GM18861 (cell line): Measurements from ENCODE around the gene TNNC1.

Experiments used
- ATAC-seq: cut with Tn5 transposase; IDR thresholded peaks from one replicate; pipeline ENCODE4 v1.9.1; 2021; ENCODE audit not compliant: unreplicated experiment

TNNC1 gene

GRCh38 chr3:52484680-52485461, 31.0 kb upstream of the TNNC1 start:
- ATAC-seq: no peak

DNA sequence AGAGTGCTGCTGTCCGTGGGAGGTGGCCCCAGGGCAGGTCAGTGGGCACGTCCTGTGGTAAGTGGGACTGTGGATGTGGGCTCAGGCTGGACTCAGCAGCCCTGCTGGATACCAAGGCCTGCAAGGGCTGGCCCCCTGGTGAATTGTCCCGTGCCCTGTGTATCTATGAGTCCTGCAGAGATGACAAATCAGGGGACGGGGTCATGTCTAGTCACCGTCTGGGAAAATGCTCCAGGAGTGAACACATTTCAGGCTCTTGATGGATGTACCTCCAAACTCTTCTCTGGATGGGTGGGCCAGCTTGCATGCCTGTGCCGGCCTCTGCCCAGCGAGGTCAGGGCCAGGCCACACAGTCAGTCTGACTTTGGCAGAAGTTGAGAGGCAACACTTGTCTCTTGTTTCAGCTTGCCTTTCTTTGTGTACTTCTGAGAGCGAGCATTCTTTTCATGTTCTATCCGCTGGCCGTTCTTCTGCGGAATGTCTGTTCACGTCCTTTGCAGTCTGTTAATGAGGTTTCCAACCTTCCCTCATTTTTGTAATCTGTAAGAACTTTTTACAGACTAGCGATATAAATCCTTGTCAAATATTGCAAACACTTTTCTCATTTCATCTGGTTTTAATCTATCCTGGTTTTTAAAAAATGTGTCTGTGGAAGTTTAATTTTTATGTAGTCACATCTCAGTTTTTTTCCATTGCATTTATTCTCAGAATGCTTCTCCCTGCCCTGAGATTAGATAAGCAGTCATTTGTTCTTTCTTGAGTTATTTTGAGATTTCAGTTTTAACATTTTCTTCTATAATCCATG, 29.9 kb upstream of the TNNC1 start:
- no peak for ATAC-seq

DNA sequence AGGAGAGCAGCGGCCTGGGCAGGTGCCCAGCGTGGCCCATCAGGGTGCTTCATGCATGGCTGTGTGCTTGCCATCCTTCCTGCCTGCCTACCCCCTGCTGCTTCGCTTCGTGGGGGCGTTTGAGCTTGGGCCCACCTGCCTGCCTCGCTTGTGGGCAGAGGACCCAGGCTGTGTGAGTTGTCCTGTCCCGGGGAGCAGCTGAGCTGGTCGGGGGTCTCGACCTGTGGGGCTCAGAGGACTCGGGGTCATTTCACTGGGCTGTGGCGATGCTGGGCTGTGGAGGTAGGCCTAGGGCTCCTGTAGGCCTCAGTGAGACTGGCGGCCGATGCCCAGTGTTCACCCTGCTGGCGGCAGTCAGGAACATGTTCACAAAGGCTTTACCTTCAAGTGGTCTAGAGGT, 29.2 kb upstream of the TNNC1 start:
- no peak for ATAC-seq

DNA sequence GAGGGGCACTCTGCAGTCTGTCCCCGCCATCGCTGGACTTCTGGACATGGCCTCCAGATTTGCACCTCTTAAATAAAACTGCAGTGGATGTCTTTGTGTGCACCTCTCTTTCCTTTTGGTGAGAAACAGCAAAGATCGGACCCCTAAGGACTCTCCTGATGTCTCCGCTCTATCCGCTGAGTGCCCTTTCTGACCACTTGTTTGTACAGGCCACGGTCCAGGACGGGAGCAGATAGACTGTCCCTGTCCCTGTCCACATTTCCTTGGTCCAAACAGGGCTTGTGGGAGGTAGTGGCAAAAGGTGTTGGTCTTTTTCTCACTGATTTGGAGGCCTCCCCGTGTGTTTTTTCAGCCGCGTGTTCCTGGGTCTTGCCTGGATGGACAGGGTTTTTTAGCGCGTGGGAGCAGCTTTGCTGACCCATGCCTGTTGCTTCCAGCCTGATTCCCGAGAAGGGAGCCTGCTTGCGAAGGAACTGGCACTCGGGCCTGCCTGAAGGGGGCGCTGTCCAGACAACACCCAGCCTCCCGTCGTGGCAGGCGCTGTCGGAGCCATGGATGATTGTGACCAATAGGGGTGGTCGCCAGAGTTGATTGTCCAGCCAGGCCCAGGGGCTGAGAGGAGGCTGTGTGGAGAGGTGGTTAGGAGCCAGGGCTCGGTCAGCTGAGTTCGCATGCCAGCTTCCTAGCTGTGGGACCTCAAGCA, 28.1 kb upstream of the TNNC1 start:
- ATAC-seq: no peak

GRCh38 chr3:52480768-52481715, 27.2 kb upstream of the TNNC1 start:
- no peak for ATAC-seq

DNA sequence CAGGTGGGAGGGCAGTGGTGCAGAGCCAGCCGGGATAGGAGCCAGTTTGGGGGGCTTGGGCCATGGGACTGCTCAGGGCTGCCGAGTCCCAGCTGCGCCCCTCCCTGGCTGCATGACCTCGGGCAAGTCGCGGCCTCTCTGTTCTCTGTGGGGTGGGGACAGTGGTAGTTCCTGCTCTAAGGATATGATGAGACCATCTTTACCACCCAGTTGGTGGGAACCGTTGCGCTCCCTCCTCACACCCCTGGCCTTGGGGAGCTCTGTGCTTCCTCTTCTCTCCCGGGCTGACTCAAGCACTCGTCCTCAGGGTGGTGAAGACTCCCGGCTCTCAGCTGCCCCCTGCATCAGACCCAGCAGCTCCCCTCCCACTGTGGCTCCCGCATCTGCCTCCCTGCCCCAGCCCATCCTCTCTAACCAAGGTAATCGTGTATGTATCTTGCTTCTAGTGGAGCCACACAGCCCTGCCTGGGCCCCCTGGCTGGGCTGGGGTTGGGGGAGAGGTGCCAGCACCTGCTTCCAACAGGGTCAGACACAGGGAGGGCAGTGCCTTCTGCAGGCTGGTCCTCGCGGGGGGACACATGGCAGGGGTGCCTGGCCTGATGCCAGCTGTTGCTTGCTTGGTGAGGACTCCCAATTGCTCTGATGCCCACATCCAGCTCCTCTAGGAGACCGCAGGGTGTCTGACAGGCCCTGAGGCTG, 26.2 kb upstream of the TNNC1 start:
- no peak for ATAC-seq

DNA sequence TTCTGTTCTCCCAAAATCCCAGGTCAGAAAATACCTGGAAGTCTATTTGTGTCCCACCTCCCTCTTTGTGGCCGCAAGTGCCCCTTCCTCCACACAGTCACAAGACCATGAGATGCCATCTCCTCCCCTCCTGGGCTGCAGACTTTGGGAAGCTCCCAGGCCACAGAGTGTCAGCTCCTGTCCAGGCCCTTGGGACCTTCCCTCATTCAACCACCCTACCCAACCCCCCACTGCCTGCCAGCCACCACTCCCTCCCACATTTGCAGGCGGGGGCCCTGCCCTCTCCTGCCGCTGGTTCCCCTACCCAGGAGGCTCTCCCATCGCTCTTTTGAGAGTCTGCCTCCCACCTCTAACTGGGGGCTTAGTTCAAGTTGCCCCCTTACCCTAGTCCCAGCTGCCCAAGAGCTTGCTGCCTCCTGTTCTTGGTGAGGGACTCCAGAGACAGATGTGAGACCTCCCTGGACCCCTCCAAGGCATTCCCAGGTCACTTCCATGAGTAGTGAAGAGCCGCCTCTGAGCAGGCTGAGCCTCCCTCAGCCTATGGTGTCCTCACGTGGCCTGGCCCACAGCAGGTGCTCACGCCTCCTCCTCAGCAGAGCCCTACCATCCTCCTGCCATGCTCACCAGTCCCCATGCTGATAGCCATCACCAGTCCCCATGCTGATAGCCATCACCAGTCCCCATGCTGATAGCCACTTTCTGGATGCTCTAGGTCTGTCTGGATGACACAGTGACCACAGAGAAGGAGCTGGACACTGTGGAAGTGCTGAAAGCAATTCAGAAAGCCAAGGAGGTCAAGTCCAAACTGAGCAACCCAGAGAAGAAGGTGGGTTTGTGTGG, 25.4 kb upstream of the TNNC1 start:
- no peak for ATAC-seq

- no peak for ATAC-seq
Observed at GRCh38 chr3:52477796-52478095, 23.9 kb upstream of the TNNC1 start.

- no peak for ATAC-seq
Observed at GRCh38 chr3:52477076-52477795, 23.4 kb upstream of the TNNC1 start.

- no peak for ATAC-seq
Observed at GRCh38 chr3:52473026-52473425, 19.2 kb upstream of the TNNC1 start.

DNA sequence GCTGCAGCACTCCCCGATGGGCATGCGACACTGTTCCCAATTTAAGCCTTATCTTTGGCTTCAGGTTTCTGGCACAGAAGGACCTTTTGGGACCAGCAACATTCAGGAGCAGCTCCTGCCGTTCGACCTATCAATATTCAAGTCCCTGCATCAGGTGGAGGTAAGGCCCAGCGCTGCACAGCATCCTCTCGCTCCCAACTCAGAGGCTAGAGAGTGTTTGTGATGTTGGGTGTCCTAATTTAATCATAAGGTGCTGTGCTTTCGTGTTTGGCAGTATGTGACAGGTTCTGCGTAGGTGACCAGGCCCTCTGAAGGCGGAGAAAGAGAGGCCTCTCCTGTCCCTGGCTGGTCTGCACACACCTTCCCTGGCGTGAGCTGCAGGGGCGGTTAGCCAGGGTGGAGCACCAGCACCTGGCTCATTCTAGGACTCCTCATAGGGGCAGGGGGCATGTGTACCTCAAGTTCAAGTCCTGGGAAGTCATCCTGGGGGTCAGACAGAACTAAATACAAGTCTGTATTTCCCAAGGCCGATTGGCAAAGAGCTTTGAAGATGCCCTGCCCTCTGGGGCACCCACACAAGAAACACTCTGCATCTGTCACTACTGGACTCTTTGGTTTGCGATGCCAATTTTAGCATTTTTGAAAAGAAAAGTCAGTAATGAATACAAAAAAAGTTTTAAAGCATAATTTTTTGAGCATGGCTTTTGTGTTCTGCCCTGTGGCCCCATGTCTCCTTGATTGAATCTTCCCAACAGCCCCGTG, 18.6 kb upstream of the TNNC1 start:
- ATAC-seq: no peak

DNA sequence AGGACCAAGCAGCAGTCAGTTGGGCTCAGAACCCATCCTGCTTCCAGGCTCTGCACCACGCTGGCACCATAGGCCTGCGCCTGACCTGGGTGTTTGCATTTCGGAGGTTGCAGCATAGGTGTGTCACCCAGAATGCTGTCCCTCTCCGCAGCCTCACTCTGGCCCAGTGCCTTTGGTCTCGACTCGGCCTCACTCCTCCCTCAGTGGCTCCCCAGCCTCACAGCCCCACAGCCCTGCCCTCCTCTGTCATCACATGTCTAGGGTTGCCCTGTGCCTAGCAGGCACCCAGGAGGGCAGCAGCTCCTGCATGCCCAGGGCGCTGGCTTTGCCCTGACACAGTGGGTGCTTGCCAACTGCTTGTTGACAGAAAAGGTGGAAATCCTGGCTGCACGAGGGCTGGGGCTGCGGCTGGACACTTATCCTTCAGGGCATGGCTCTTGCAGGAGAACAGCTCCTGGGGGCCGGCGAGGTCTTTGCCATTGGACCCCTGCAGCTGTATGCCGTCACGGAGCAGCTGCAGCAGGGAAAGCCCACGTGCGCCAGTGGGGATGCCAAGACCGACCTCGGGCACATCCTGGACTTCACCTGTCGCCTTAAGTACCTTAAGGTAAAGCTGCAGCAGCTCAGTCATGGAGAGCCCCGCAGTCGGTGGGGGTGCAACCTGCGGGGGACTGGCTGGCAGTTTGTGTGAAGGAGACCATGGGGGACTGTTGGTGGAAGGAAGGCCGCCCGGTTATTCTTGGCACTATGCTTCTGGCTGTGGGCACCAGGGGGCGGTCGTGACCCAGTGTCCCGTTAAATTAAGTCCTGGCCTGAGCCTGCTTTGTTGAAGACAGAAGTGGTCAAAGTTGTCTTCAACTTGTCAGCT, 17.8 kb upstream of the TNNC1 start:
- no peak for ATAC-seq

DNA sequence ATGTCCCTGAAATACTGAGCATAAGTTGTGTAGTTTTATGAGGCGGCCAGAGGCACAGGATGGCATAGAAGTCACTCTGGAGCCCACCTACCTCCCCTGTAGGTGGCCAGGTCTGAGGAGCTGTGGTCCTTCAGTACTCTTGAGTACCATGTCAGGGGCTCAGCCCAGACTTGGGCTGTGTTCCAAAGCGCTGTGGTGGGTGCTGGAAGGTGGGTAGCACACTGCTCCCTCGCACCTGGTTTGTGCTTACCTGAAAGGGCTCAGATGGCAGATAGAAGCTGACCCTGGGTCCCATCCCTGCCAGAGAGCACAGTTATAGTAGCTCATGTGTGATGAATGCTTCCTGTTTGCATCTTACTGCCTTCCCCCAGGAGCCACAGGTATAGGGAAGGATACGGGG, 17.1 kb upstream of the TNNC1 start:
- no peak for ATAC-seq

- no peak for ATAC-seq
Observed at GRCh38 chr3:52469001-52469400, 15.2 kb upstream of the TNNC1 start.

DNA sequence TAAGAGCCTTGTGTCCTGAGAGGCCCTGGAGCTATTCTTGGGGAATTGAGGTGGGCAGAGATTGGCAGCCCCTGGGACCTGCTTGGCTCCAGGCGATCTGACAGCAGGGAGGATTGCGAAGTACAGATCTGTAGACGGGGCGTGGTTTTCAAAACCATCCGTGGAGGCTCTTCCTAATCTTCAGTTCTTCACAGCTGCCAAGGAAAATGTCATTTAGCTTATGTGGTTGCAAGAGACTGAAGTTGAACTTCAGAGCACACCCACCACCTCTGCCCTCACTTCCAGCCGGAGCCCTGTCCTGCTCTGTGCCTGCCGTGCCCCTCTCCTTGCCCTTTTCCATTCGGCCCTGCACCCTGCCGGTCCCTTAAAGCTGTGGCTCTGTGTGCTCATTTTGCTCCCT, 14.5 kb upstream of the TNNC1 start:
- no peak for ATAC-seq

DNA sequence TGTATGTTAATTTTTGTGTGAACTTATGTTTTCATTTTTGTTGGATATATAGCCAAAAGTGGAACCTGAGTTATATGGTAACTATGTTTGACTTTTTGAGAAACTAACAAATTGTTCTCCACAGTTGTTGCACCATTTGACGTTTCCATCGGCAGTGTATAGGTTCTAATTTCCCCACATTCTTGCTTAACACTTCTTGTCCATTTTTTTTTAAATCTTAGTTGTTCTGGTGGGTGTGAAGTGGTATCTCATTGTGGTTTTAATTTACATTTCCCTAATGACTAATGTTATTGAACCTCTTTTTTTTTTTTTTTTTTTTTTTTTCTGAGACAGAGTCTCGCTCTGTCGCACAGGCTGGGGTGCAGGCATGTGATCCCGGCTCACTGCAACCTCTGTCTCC, 9.6 kb upstream of the TNNC1 start:
- no peak for ATAC-seq

DNA sequence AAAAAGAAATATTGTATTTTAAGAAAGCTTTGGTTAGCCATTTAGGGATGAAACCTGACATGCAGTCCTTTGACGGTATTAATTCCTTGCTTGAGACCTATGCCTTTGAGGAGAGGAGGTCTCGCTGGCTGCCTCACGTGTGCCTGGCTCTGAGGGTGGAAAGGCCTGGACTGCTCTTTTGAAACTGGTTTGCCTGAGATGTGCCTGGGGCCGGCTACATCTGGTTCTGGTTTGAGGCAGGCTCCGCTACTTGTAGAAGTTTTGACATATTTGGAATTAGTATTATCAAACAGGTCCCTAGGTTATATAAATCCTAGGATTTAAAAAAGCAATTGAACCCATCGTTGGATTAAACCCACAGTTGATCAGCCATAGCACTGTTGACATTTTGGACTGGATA, 8.0 kb upstream of the TNNC1 start:
- no peak for ATAC-seq
